ENCODE measurements around the gene RNF115.

RNF115 gene

GRCh38 chr1:145701306-145701862 is 122.5 kb downstream of the RNF115 start:
- no peak for DNase-seq (ENCODE audit: low read depth)

- no peak for DNase-seq (ENCODE audit: low read depth)
Observed at GRCh38 chr1:145696630-145696960, 127.3 kb downstream of the RNF115 start.

DNA sequence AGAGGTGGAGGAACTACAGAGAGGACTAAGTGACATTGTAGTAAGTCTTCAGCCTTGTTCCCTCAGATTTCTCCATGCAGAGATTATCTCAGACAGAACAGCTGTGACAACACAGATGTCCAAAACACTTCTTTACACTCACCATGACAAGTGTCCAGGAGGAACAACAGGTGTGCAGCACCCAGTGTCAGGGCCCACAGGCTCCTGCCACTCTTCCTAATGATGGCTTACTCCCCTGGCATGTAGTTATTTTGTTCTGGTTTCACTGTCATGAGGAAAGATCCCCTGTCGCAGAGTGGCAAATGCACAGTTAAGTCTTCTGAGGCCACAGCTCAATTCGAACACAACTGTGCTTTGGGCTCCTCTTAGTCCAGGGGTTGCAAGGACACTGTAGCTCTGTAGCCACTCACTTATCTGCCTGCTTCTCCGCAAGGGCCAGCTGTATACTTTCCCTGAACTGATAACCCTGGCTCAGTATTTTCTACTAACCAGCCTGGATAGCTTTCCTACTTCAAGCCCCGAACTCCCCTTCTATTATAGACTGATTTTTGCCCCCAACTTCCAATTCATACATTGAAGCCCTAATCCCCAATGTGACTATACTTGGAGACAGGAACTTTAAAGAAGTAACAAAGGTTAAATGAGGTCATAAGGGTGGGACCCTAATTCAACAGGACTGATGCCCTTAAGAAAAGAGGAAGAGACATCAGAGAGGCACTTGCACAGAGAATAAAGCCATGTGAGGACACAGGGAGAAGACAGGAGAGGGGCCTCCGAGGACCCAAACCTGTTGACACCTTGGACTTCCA is 127.9 kb downstream of the RNF115 start:
- no peak for DNase-seq (ENCODE audit: low read depth)

- no peak for DNase-seq (ENCODE audit: low read depth)
Observed at GRCh38 chr1:145692785-145693443, 131.0 kb downstream of the RNF115 start.

- DNase-seq (ENCODE audit: low read depth): no peak
Observed at GRCh38 chr1:145690587-145691558, 133.0 kb downstream of the RNF115 start.

- no peak for DNase-seq (ENCODE audit: low read depth)
Observed at GRCh38 chr1:145689922-145690321, 134.0 kb downstream of the RNF115 start.

GRCh38 chr1:145688924-145689323 is 135.0 kb downstream of the RNF115 start:
- DNase-seq (ENCODE audit: low read depth): no peak
